HG03064 (cell line): ENCODE data around the gene PCBP3.

ENCODE experiments used
- ATAC-seq: cut with Tn5 transposase; IDR thresholded peaks from one replicate; pipeline ENCODE4 v1.9.1; 2021; ENCODE audit warnings: low read depth; ENCODE audit not compliant: unreplicated experiment

The PCBP3 gene

DNA sequence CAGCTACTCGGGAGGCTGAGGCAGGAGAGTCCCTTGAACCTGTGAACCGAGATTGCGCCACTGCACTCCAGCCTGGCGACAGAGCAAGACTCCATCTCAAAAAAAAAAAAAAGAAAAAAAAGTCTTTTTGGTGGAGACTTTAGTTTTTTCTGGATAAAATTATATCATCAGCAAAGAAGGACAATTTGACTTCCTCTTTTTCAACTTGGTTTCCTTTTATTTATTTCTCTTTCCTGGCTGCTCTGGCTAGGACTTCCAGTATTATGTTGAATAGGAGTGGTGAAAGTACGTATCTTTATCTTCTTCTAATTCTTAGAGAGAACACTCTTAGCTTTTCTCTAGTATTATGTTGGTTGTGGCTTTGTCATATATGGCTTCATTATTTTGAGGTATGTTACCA is 130.8 kb downstream of the PCBP3 start:
- no peak for ATAC-seq

DNA sequence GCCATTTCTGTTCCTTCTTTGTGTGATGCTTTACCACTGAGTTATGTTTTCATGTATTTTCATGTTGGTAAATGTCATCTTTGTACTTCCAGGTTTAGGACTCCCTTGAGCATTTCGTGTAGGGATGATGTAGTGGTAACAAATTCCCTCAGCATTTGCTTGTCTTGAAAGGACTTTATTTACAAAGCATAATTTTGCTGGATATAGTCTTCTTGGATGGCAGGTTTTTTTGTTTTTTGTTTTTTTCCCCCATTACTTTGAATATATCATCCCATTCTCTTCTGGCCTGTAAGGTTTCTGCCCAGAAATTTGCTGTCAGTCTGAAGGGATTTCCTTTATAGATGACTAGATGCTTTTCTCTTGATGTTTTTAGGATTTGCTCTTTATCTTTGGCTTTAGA is 133.4 kb downstream of the PCBP3 start:
- no peak for ATAC-seq

DNA sequence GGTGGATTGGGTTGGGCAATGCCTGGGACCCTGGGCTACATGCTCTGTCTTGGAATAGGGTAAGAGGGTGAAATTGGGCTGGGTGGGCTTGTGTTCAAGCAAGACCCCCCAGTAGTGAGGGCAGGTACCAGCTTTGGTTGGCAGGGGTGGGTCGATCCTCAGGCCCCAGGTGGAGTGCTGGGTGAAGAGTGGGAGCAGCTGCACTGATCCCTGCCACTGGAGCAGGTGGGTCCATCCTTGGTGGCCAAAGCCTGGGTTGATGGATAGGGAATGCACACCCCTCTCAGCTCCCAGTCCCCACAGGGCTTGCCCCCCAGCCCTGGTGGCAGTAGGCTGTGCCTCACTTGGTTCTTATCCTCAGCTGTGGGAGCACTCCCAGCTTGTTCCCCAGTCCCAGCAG is 135.2 kb downstream of the PCBP3 start:
- no peak for ATAC-seq

- ATAC-seq, result no peak
These were observed 135.7 kb downstream of the PCBP3 start for GRCh38 chr21:45779226-45779625.

DNA sequence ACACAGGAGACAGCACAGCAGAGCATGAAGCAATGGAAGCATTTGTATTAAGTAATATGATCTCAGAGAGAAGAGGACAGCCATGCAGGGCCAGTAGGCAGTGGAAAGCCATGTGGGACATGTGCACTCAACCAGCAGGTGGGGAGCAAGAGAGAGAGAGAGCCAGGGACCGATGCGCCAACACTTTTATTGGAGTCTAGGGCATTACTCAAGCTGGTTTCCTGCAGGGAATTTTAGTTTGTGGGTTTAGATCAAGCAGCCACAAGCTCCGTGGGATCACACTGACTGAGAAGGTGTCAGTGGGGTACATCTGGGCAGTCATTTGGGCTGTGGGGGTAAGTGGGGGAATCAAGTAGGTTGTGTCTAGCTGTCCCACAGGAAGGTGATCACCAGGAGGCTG is 137.1 kb downstream of the PCBP3 start:
- no peak for ATAC-seq

DNA sequence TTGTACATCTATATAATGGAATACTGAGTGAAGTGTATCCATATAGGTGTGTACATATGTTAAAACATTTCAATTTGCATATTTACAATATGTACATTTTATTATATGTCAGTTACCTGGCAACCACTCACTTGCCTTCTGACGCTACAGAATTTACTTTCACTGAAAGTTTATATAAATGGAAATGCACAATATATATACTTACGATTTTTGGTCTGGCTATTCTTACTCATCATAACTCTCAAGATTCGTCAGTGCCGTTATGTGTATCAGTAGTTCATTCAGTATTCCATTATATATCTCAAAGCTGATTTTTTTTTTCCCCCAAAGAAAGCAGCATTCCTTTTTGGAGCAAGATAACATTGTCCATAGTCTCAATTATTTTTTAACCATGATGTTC is 138.2 kb downstream of the PCBP3 start:
- no peak for ATAC-seq

- ATAC-seq, result no peak
These were observed 143.1 kb downstream of the PCBP3 start for GRCh38 chr21:45786660-45787059.

DNA sequence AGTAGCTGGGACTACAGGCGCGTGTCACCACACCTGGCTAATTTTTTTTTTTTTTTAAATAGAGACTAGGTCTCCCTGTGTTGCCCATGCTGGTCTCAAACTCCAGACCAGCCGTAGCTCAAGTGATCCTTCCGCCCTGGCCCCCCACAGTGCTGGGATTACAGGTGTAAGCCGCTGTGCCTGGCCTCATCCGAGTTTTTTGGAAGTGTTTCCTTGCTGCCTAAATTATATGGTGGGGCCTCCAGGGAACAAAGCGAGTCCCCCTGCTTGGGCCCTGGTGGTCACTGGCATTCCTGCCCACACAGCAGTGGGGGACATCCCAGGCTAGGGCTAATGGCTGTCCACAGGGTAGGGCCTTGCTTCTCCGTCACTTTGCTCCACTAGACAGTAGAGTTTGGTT is 143.8 kb downstream of the PCBP3 start:
- no peak for ATAC-seq

DNA sequence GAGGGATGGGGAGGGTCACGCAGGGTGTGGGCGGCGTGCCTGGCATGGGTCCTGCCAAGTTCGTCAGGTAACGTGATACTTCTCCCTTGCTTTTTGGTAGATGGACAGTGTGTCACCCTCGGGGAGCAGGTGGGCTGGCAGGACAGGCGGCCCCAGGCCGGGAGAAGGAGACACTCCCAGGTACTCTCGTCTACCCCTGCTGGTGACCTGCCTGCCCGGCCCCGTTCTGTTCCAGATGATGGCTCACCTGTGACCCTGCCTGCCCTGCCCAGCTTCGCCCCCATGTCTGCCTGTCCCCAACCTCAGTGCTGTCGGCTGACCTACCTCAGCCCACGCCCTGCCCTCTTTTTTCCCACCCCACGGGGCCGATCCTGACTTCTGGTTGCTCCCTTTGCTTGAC is 144.7 kb downstream of the PCBP3 start:
- ATAC-seq, result no peak

DNA sequence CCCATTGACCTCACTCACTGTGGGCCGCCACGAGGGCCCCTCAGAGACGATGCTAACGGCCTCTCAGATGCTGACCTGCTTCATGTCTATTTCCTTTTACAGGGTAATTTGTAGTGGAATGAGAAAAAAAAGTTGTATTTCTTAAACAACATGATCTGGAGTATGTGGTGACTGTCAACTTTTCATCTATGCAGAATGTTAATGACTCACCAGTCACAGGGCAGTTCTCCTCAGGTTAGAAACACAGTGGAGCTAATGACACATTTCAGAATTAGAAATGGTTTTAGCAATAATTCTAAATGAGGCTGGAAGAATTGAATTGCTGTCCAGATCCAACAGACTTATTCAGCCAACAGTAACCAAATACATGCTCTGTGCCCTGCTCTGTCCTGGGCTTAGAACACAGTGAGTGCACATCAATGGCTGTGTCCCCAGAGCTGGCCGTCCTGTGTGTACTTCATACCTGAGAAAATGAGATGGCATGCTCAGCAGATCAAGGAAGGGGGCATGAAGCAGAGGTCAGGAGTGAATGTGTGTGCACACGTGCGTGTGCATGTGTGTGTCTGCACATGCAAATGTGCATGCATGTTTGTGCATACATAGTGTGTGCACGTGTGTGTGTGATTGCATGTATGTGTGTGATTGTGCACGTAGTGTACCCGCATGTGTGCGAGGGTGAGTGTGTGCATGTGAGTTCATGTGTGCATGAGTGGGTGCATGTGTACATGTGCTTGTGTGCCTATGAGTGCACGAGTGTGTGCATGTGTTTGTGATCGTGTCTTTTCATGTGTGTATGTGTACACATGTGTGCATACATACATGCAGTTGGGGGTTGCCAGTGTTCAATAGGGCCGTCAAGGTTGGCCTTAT is 145.3 kb downstream of the PCBP3 start:
- ATAC-seq, result no peak

GRCh38 chr21:45790427-45790826 is 146.9 kb downstream of the PCBP3 start:
- ATAC-seq, result no peak

DNA sequence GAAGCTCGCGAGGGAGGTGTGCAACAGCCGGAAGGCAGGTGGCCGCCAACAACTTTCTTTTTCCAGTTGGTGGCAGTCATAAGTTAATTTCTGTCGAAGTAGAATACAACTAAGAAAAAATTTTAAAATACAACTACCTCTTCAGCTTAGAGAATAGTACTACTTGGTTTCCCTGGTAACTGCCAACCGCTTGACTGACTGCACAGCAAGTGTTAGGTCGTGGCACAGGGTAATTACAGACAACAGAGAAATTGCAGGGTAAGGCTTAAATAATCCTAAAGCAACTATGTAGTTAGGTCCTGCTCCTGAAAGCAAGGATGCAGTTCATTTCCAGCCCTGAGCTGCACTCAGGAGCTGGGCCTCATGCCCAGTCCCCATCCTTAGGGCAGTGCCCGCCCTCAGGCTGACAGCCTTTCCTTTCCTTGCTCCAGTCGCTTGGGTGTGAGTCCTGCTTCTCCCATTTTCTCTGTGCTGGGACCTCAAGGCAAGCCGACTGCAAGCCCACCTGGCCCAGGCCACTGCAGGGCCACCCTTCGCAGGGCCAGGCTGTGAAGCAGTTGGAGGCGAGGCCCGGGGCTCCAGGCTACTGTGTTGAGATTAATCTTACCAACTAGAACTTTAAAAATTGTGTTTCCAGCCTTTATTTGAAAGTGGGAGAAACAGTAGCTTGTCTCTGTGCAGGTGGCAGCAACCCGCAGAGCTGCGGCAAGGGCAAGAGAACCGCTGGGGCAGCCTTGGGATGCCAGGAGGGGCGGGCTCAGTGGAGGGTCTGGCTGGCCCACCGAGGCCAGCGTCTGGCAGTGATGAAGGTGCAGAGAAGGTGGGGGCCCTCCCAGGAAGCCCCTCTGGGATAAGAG is 148.3 kb downstream of the PCBP3 start:
- ATAC-seq, result no peak

DNA sequence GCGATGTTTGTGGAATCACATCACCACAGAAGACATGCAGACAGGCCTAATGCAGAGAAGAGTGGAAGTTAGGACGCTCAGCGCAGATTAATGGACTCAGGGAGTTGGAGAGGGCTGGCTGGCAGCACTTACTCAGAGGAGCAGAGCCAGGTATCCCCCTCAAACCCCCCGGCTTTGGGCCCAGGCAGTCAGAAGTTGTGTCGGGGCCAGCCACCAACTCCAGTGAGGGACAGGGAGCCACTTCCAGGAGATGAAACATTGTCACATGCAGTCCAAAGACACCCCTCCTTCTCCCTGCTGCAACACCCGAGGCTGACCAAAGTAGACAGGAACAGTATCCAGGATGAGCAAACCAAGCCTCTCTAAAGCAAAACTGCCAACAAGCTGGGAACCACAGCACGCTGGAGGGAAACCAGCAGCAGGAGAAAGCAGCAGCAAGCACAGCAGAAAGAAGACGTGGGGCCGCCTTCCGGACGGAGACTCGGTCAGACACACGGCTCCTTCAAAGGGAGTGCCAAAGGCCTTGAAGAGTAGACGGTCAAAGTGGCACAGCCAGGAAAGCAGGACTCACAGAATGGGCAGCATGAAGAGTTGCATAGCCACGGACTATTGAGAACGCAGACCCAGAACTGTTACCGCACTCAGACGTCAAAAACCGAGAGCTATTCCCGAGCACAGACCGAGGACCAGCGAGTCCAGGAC is 149.3 kb downstream of the PCBP3 start:
- ATAC-seq, result no peak

- no peak for ATAC-seq
These were observed 150.5 kb downstream of the PCBP3 start for GRCh38 chr21:45794027-45794426.

GRCh38 chr21:45796003-45796402 is 152.5 kb downstream of the PCBP3 start:
- ATAC-seq, result no peak

- ATAC-seq, result no peak
These were observed 153.8 kb downstream of the PCBP3 start for GRCh38 chr21:45797338-45797737.

- ATAC-seq, result no peak
These were observed 156.3 kb downstream of the PCBP3 start for GRCh38 chr21:45799765-45800338.

DNA sequence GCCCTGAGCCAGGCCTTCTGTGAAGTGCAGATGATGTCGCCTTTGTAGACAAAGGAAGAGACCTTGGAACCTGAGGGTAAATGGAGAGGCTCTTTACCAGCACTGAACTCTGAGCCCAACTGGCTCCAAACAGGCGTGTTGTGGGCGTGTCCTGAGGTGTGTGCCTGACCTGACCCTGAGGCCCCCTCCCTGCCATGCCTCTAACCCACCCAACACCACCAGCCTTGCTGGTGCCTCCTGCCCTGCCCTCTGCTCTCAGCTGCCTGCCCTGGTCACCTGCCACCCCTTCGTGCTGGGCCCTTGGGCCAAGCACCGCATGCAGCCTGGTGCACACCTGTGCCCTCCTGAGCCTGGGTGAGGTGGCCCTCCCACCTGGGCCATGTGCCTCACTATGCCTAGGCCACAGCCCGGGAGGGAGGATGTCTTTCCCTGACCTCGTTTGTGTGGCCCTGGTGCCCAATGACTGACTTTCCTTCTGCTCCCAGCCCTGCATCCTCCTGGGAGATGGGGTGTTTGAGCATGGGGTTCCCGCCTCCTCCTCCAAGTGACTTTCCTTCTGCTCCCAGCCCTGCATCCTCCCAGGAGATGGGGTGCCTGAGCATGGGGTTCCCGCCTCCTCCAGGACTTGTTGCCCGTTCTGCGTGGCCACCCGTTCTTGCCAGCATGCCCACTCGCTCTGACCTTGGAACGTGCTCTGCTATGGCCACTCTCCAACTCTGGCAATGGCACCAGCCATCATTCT is 157.0 kb downstream of the PCBP3 start:
- ATAC-seq, result no peak

GRCh38 chr21:45801129-45801964 is 157.8 kb downstream of the PCBP3 start:
- ATAC-seq, result no peak
